Suprapubic skin (tissue), 4 donors: ENCODE results near the gene MYO10. TPM values are rescaled to one million over a fixed set of nuclear protein-coding genes. Genes with fewer than 3 reads are reported as not detected.

ENCODE experiments used
- DNase-seq, 2 donors: peaks; one replicate each; pipeline ENCODE4 v3.0.0-alpha.2; 2019; ENCODE audit warnings: low spot score in 2 of 2
- H3K27ac ChIP-seq: fragments of 200-600 bp; sonication (generic); one replicate; pipeline ENCODE4 v1.5.1; 2019
- H3K27me3 ChIP-seq: fragments of 200-600 bp; sonication (generic); one replicate; pipeline ENCODE4 v1.5.1; 2019
- H3K36me3 ChIP-seq: fragments of 200-600 bp; sonication (generic); one replicate; pipeline ENCODE4 v1.5.1; 2019
- H3K4me1 ChIP-seq: fragments of 200-600 bp; sonication (generic); one replicate; pipeline ENCODE4 v1.5.1; 2019
- H3K4me3 ChIP-seq: fragments of 200-600 bp; sonication (generic); one replicate; pipeline ENCODE4 v1.5.1; 2019; ENCODE audit warnings: mild to moderate bottlenecking
- H3K9me3 ChIP-seq: fragments of 200-600 bp; sonication (generic); one replicate; pipeline ENCODE4 v1.5.1; 2019
- EP300 ChIP-seq: sonication (generic); formaldehyde crosslinking; IDR thresholded peaks from one replicate; pipeline ENCODE4 v1.6.1; 2017; ENCODE audit warnings: antibody characterized with exemption
- POLR2A ChIP-seq, 2 donors: fragments of 450-650 bp; IDR thresholded peaks; one replicate each; pipeline ENCODE4 v1.6.1; 2017; ENCODE audit warnings: antibody characterized with exemption in 2 of 2, mild to moderate bottlenecking in 2 of 2, moderate library complexity in 2 of 2
- POLR2AphosphoS5 ChIP-seq, 3 donors: sonication (generic); formaldehyde crosslinking; IDR thresholded peaks; one replicate each; pipeline ENCODE4 v1.6.1; 2017; ENCODE audit warnings: antibody characterized with exemption in 3 of 3
- WGBS: methylation state at CpG from one replicate; pipeline ENCODE4 v1.1.5; 2018; 5-methylcytosine and 5-hydroxymethylcytosine counted together
- total RNA-seq, 4 donors: library from RNA; depleted of rRNA; stranded (reverse); fragments of >200 nt; gene quantifications; one replicate each; pipeline ENCODE4 v1.1.0, GENCODE V29; 2016
- TF ChIP-seq, protein P1 (sequence below), 2 donors: fragments of 200-600 bp in 1 of 2; fragments of 450-650 bp in 1 of 2; sonication (generic) in 1 of 2; IDR thresholded peaks; one replicate each; pipeline ENCODE4 v1.5.1; 2016 to 2019; ENCODE audit warnings: antibody characterized with exemption in 2 of 2, mild to moderate bottlenecking in 1 of 2, moderate library complexity in 1 of 2

Gene MYO10
- total RNA-seq, 4 donors from 2014 or later = 37.7 to 109 (median 64.6) TPM

DNA sequence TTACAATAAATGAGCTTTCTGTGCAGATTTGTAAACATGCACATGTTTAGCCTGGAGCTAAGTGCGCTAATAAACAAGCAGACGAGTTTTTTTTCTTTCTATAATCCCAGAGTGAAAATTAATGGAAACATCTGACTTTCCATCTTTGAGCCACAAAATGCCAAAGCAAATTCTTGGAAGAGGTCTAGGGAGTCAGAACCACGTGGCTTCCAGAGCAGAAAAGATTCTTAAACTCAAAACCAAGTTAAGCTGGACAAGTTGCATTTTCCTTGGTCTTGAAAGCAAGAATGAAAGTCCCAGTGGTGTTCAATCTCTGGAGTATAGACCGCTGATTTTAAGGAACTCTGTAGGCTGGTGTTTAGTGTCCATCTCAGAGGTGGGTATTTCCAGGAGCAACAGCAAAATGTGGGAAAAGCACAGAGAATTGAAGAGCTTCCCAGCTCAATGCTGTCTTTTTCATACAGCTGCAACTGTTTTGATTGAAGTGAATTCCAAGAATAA lies 71.4 kb downstream of the MYO10 start:
- peaks cover 20% of the 10 kb centered on the region for H3K4me1 ChIP-seq
- 36% methylated on average over 4 of the region's 4 CpGs for WGBS
- TF ChIP-seq, protein P1, sequence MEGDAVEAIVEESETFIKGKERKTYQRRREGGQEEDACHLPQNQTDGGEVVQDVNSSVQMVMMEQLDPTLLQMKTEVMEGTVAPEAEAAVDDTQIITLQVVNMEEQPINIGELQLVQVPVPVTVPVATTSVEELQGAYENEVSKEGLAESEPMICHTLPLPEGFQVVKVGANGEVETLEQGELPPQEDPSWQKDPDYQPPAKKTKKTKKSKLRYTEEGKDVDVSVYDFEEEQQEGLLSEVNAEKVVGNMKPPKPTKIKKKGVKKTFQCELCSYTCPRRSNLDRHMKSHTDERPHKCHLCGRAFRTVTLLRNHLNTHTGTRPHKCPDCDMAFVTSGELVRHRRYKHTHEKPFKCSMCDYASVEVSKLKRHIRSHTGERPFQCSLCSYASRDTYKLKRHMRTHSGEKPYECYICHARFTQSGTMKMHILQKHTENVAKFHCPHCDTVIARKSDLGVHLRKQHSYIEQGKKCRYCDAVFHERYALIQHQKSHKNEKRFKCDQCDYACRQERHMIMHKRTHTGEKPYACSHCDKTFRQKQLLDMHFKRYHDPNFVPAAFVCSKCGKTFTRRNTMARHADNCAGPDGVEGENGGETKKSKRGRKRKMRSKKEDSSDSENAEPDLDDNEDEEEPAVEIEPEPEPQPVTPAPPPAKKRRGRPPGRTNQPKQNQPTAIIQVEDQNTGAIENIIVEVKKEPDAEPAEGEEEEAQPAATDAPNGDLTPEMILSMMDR (IDR thresholded peaks at IDR 0.05) = no peak
- no peak for TF ChIP-seq POLR2AphosphoS5 (IDR thresholded peaks at IDR 0.05)
- TF ChIP-seq POLR2A (IDR thresholded peaks at IDR 0.05) = no peak
- TF ChIP-seq EP300 = no peak
- no peaks in the 10 kb centered on the region for H3K27me3 ChIP-seq
- H3K9me3 ChIP-seq = no peaks in the 10 kb centered on the region
- H3K27ac ChIP-seq = no peak overlapping the region
- H3K36me3 ChIP-seq = no peaks in the 10 kb centered on the region
- no peak for DNase-seq
- H3K4me3 ChIP-seq = no peak overlapping the region

DNA sequence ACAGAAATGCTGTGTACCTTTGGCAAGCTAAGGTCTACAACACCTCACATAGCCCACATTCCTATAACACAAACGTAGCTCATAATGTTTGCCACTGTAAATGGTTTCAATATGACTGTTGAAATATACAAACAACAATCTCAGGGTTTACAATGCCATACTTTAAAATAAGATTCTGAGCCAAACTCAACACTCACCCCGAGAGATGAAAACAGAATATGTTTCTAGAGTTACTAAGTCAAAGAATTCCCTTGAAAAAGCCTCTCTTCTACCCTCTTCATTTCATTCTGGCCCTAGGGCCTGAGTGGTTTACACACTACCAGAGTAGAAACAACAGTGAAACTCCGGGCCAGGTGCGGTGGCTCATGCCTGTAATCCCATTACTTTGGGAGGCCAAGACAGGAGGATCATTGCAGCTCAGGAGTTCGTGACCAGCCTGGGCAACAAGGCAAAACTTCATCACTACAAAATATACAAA lies 72.6 kb downstream of the MYO10 start:
- Histone ChIP-seq H3K4me1 (peaks cover 20% of the 10 kb centered on the region), H3K4me3 (no peak overlapping the region), H3K27ac (no peak overlapping the region), H3K27me3 (no peaks in the 10 kb centered on the region), H3K36me3 (no peaks in the 10 kb centered on the region), H3K9me3 (no peaks in the 10 kb centered on the region)
- TF ChIP-seq POLR2A (IDR thresholded peaks at IDR 0.05) (no peak), POLR2AphosphoS5 (IDR thresholded peaks at IDR 0.05) (no peak), EP300 (no peak)
- TF ChIP-seq, protein P1 (IDR thresholded peaks at IDR 0.05) = no peak
- DNase-seq = no peak
- WGBS = 90% methylated on average over 5 of the region's 5 CpGs

DNA sequence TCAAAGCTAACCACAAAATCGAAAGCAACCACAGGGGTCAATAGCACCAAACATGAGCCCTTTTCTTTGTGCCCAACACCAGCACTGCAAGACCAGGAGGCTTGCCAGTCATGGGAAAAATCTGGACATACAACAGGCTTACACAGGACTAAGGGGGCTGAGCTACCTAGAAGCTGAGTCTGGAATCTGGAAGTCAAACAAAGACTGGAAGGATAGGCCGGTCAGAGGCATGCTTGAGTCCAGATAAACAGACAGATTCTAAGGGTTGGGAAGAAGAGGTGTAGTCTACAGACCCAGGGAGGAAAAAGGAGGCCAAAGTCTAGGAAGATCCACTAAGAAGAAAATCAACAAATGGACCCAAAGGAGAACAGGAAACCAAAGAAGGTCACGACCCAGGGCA lies 73.3 kb downstream of the MYO10 start:
- WGBS = 84% methylated on average over 3 of the region's 3 CpGs
- TF ChIP-seq EP300 = no peak
- no peak for TF ChIP-seq POLR2A (IDR thresholded peaks at IDR 0.05)
- TF ChIP-seq, protein P1 (IDR thresholded peaks at IDR 0.05) = no peak
- no peak for TF ChIP-seq POLR2AphosphoS5 (IDR thresholded peaks at IDR 0.05)
- no peak for DNase-seq
- H3K36me3 ChIP-seq = no peaks in the 10 kb centered on the region
- H3K4me1 ChIP-seq = peaks cover 20% of the 10 kb centered on the region
- no peak overlapping the region for H3K4me3 ChIP-seq
- H3K9me3 ChIP-seq = no peaks in the 10 kb centered on the region
- no peaks in the 10 kb centered on the region for H3K27me3 ChIP-seq
- H3K27ac ChIP-seq = no peak overlapping the region

DNA sequence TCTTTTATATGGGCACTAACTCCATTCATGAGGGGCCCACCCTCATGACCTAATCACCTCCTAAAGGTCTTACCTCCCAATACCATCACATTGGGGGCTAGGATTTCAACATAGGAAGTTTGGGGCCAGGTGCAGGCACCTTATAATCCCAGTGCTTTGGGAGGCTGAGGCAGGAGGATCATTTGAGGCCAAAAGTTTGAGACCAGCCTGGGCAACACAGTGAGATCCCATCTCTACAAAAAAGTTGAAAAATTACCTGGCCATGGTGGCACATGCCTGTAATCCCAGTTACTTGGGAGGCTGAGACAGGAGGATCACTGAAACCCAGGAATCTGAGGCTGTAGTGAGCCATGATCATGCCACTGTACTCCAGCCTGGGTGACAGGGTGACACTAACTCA lies 76.7 kb downstream of the MYO10 start:
- peaks cover 20% of the 10 kb centered on the region for H3K4me1 ChIP-seq
- TF ChIP-seq, protein P1 (IDR thresholded peaks at IDR 0.05) = no peak
- no peak for TF ChIP-seq POLR2A (IDR thresholded peaks at IDR 0.05)
- TF ChIP-seq POLR2AphosphoS5 (IDR thresholded peaks at IDR 0.05) = no peak
- TF ChIP-seq EP300 = no peak
- H3K36me3 ChIP-seq = no peaks in the 10 kb centered on the region
- no peak overlapping the region for H3K4me3 ChIP-seq
- no peaks in the 10 kb centered on the region for H3K27me3 ChIP-seq
- H3K9me3 ChIP-seq = no peaks in the 10 kb centered on the region
- no peak overlapping the region for H3K27ac ChIP-seq
- no peak for DNase-seq

DNA sequence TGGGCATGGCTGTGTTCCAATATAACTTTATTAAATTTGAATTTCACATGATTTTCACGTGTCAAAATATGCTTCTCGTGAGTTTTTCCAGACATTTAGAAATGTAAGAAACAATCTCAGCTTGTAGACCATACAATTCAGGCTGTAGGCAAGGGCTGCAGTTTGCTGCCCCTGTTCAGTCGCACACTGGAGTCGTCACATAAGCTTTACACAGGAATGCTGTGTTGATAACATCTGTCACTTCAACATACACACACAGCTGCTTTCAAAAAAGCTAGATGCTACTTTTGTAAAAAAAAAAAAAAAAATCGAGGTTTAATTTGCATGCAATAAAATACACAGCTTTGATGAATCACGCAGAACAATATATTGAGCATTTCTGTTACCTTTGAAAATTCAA lies 77.9 kb downstream of the MYO10 start:
- no peaks in the 10 kb centered on the region for H3K9me3 ChIP-seq
- WGBS = 89% methylated on average over 6 of the region's 6 CpGs
- H3K4me1 ChIP-seq = peaks cover 16% of the 10 kb centered on the region
- H3K27me3 ChIP-seq = no peaks in the 10 kb centered on the region
- TF ChIP-seq, protein P1 (IDR thresholded peaks at IDR 0.05) = no peak
- TF ChIP-seq EP300 = no peak
- no peak for TF ChIP-seq POLR2A (IDR thresholded peaks at IDR 0.05)
- no peak for TF ChIP-seq POLR2AphosphoS5 (IDR thresholded peaks at IDR 0.05)
- no peaks in the 10 kb centered on the region for H3K36me3 ChIP-seq
- DNase-seq = no peak
- H3K27ac ChIP-seq = no peak overlapping the region
- H3K4me3 ChIP-seq = no peak overlapping the region
